H9 (cell line): ENCODE measurements around the gene NMT1. TPM values are rescaled to one million over a fixed set of nuclear protein-coding genes. Genes with fewer than 3 reads are reported as not detected.
A peak's percentile ranks its signal among the peaks of the same experiment; 100 is the strongest.

Source experiments
- DNase-seq: peaks from one replicate; pipeline ENCODE4 v3.0.0-alpha.2; 2017
- H2AFZ ChIP-seq: one replicate; pipeline ENCODE4 v1.6.1; 2013; ENCODE audit warnings: mild to moderate bottlenecking, low read length, control low read depth, moderate library complexity
- H2AK5ac ChIP-seq: 2 replicates; pipeline ENCODE4 v1.6.1; 2013; ENCODE audit warnings: low read length, control low read depth, mixed read lengths; ENCODE audit not compliant: insufficient read length
- H2BK120ac ChIP-seq: one replicate; pipeline ENCODE4 v1.6.1; 2013; ENCODE audit warnings: low read depth, mild to moderate bottlenecking, low read length, control low read depth, inconsistent platforms; ENCODE audit not compliant: poor library complexity, severe bottlenecking
- H2BK12ac ChIP-seq: 2 replicates; pipeline ENCODE4 v1.6.1; 2013; ENCODE audit warnings: low read length, control low read depth, mixed read lengths, low read depth; ENCODE audit not compliant: insufficient read length
- H2BK15ac ChIP-seq: 2 replicates; pipeline ENCODE4 v1.6.1; 2013; ENCODE audit warnings: low read depth, low read length, control low read depth
- H2BK20ac ChIP-seq: one replicate; pipeline ENCODE4 v1.6.1; 2013; ENCODE audit warnings: low read depth, mild to moderate bottlenecking, low read length, control low read depth, inconsistent platforms; ENCODE audit not compliant: poor library complexity, severe bottlenecking
- H2BK5ac ChIP-seq: 2 replicates; pipeline ENCODE4 v1.6.1; 2013; ENCODE audit warnings: low read length, control low read depth, mixed read lengths; ENCODE audit not compliant: insufficient read length
- H3K14ac ChIP-seq: 2 replicates; pipeline ENCODE4 v1.6.1; 2013; ENCODE audit warnings: low read length, control low read depth; ENCODE audit not compliant: insufficient read depth
- H3K18ac ChIP-seq: 2 replicates; pipeline ENCODE4 v1.6.1; 2013; ENCODE audit warnings: low read depth, mild to moderate bottlenecking, mixed read lengths, low read length, control low read depth; ENCODE audit not compliant: insufficient read length
- H3K23ac ChIP-seq: 2 replicates; pipeline ENCODE4 v1.6.1; 2013; ENCODE audit warnings: low read length, control low read depth, mixed read lengths, low read depth; ENCODE audit not compliant: insufficient read length
- H3K23me2 ChIP-seq: 2 replicates; pipeline ENCODE4 v1.6.1; 2013; ENCODE audit warnings: low read depth, mild to moderate bottlenecking, mixed read lengths, low read length, control low read depth; ENCODE audit not compliant: insufficient read length, poor library complexity, severe bottlenecking
- H3K27ac ChIP-seq: 2 replicates; pipeline ENCODE4 v1.5.1; 2013; ENCODE audit warnings: low read length, control low read depth, mixed read lengths, low read depth; ENCODE audit not compliant: insufficient read length
- H3K27me3 ChIP-seq: 2 replicates; pipeline ENCODE4 v1.6.1; 2013; ENCODE audit warnings: low read length, control low read depth, inconsistent platforms; ENCODE audit not compliant: insufficient read depth
- H3K4ac ChIP-seq: 2 replicates; pipeline ENCODE4 v1.6.1; 2013; ENCODE audit warnings: low read depth, mild to moderate bottlenecking, control low read depth, inconsistent platforms, low read length, moderate library complexity
- H3K4me1 ChIP-seq: 2 replicates; pipeline ENCODE4 v1.6.1; 2013; ENCODE audit warnings: low read length, control low read depth, inconsistent platforms; ENCODE audit not compliant: insufficient read depth
- H3K4me2 ChIP-seq: 2 replicates; pipeline ENCODE4 v1.6.1; 2013; ENCODE audit warnings: low read length, control low read depth, mixed read lengths; ENCODE audit not compliant: insufficient read length, insufficient read depth
- H3K56ac ChIP-seq: 2 replicates; pipeline ENCODE4 v1.6.1; 2013; ENCODE audit warnings: low read depth, mild to moderate bottlenecking, mixed read lengths, low read length, control low read depth; ENCODE audit not compliant: insufficient read length
- H3K79me1 ChIP-seq: 2 replicates; pipeline ENCODE4 v1.6.1; 2013; ENCODE audit warnings: low read depth, mild to moderate bottlenecking, moderate library complexity, low read length, control low read depth, inconsistent platforms; ENCODE audit not compliant: insufficient read depth, poor library complexity, severe bottlenecking
- H3K79me2 ChIP-seq: 2 replicates; pipeline ENCODE4 v1.6.1; 2013; ENCODE audit warnings: low read length, control low read depth, inconsistent platforms; ENCODE audit not compliant: insufficient read depth
- H3K9ac ChIP-seq: 2 replicates; pipeline ENCODE4 v1.6.1; 2013; ENCODE audit warnings: low read length, control low read depth, mixed read lengths; ENCODE audit not compliant: insufficient read length; ENCODE audit errors: extremely low read depth
- H3K9me3 ChIP-seq: one replicate; pipeline ENCODE4 v1.6.1; 2013; ENCODE audit warnings: low read depth, low read length, inconsistent platforms; ENCODE audit not compliant: control insufficient read depth
- H3T11ph ChIP-seq: one replicate; pipeline ENCODE4 v1.6.1; 2013; ENCODE audit warnings: mild to moderate bottlenecking, low read length, control low read depth, inconsistent platforms
- H4K20me1 ChIP-seq: one replicate; pipeline ENCODE4 v1.6.1; 2013; ENCODE audit not compliant: control insufficient read depth, insufficient read length, insufficient read depth
- H4K5ac ChIP-seq: 2 replicates; pipeline ENCODE4 v1.6.1; 2013; ENCODE audit warnings: low read depth, mild to moderate bottlenecking, mixed read lengths, low read length, control low read depth; ENCODE audit not compliant: insufficient read length
- H4K8ac ChIP-seq: replicated peaks from 2 replicates; pipeline ENCODE4 v1.6.1; 2013; ENCODE audit warnings: low read length, control low read depth, mixed read lengths, low read depth; ENCODE audit not compliant: insufficient read length
- H4K91ac ChIP-seq: 2 replicates; pipeline ENCODE4 v1.6.1; 2013; ENCODE audit warnings: low read depth, mild to moderate bottlenecking, moderate library complexity, mixed read lengths, low read length, control low read depth; ENCODE audit not compliant: insufficient read length
- H3K27ac Mint-ChIP-seq, 3 experiments: 2 replicates in 2 of 3; 3 replicates in 1 of 3; pipeline ENCODE4 v1.8.0; 2020 to 2021; ENCODE audit warnings: mixed read lengths in 3 of 3, mild to moderate bottlenecking in 1 of 3, moderate library complexity in 1 of 3
- H3K27me3 Mint-ChIP-seq: 2 replicates; pipeline ENCODE4 v1.8.0; 2021; ENCODE audit warnings: low read depth, mild to moderate bottlenecking, moderate library complexity, mixed read lengths
- H3K36me3 Mint-ChIP-seq, 3 experiments: 2 replicates in 2 of 3; 3 replicates in 1 of 3; pipeline ENCODE4 v1.8.0; 2020 to 2021; ENCODE audit warnings: low read depth in 3 of 3, mixed read lengths in 3 of 3; ENCODE audit not compliant: insufficient read depth in 1 of 3
- H3K4me1 Mint-ChIP-seq, 2 experiments: 2 replicates each; pipeline ENCODE4 v1.8.0; 2020; ENCODE audit warnings: mixed read lengths in 2 of 2
- H3K4me3 Mint-ChIP-seq, 2 experiments: 2 replicates in 1 of 2; 3 replicates in 1 of 2; pipeline ENCODE4 v1.8.0; 2020 to 2021; ENCODE audit warnings: mild to moderate bottlenecking in 2 of 2, mixed read lengths in 2 of 2, moderate library complexity in 1 of 2
- H3K9me3 Mint-ChIP-seq, 2 experiments: 2 replicates in 1 of 2; 3 replicates in 1 of 2; pipeline ENCODE4 v1.8.0; 2020; ENCODE audit warnings: mild to moderate bottlenecking in 2 of 2, mixed read lengths in 2 of 2, moderate library complexity in 1 of 2
- WGBS: extraction: QIAGEN DNeasy Blood & Tissue Kit; methylation state at CpG from one replicate; pipeline ENCODE4 v1.1.7; 2013; ENCODE audit warnings: missing lambda C conversion rate, low lambda C conversion rate, mixed read lengths; ENCODE audit not compliant: insufficient read length; ENCODE audit errors: extremely low coverage; 5-methylcytosine and 5-hydroxymethylcytosine counted together
- total RNA-seq: library from RNA; stranded (reverse); gene quantifications from 2 replicates; pipeline ENCODE4 v1.2.1, GENCODE V29; 2021
- TF ChIP-seq, protein P1 (sequence below): fragments of 200-600 bp; sonication (generic); conservative IDR thresholded peaks from 3 replicates; pipeline ENCODE4 v1.8.0; 2021; ENCODE audit warnings: antibody characterized with exemption, mild to moderate bottlenecking

NMT1 gene
- total RNA-seq, 1 experiment from 2014 or later: 150 TPM

GRCh38 chr17:45135192-45135977 is 74.3 kb downstream of the NMT1 start, which contains the start of gene ACBD4:
TSS of gene ACBD4 (plus strand) at chr17:45135687. CDS start at chr17:45136145, 458 bp downstream.
- TF ChIP-seq, protein P1, sequence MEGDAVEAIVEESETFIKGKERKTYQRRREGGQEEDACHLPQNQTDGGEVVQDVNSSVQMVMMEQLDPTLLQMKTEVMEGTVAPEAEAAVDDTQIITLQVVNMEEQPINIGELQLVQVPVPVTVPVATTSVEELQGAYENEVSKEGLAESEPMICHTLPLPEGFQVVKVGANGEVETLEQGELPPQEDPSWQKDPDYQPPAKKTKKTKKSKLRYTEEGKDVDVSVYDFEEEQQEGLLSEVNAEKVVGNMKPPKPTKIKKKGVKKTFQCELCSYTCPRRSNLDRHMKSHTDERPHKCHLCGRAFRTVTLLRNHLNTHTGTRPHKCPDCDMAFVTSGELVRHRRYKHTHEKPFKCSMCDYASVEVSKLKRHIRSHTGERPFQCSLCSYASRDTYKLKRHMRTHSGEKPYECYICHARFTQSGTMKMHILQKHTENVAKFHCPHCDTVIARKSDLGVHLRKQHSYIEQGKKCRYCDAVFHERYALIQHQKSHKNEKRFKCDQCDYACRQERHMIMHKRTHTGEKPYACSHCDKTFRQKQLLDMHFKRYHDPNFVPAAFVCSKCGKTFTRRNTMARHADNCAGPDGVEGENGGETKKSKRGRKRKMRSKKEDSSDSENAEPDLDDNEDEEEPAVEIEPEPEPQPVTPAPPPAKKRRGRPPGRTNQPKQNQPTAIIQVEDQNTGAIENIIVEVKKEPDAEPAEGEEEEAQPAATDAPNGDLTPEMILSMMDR: peak; percentile 100; the same call in 2 of the 3 replicates
- no peaks in the 10 kb centered on the region for H3K79me2 ChIP-seq
- no peak within 1 kb of the TSS for H2BK12ac ChIP-seq
- H3K4ac ChIP-seq: no peak within 1 kb of the TSS
- no peaks in the 10 kb centered on the region for H3K79me1 ChIP-seq
- H2BK120ac ChIP-seq: no peak within 1 kb of the TSS
- H4K20me1 ChIP-seq: no peaks in the 10 kb centered on the region
- no peak within 1 kb of the TSS for H3T11ph ChIP-seq
- no peak within 1 kb of the TSS for H3K56ac ChIP-seq
- Mint-ChIP-seq H3K4me1 (peaks cover 19 to 29% of the 10 kb centered on the region in 2 experiments), H3K9me3 (peaks cover 3 to 5% of the 10 kb centered on the region in 2 experiments; a peak in 4 of 5 replicates), H3K27me3 (peaks cover 1% of the 10 kb centered on the region; the same call in 1 of the 2 replicates), H3K27ac (no peak within 1 kb of the TSS), H3K36me3 (peaks cover 0 to 2% (median 0%) of the 10 kb centered on the region in 3 experiments; a peak in 1 of 7 replicates), H3K4me3 (peak within 1 kb of the TSS; percentile 70 to 76)
- H3K23me2 ChIP-seq: peaks cover 14% of the 10 kb centered on the region
- H4K91ac ChIP-seq: no peak within 1 kb of the TSS
- no peaks in the 10 kb centered on the region for H3K27me3 ChIP-seq
- H2BK15ac ChIP-seq: no peak within 1 kb of the TSS
- no peak within 1 kb of the TSS for H3K27ac ChIP-seq
- H4K5ac ChIP-seq: no peak within 1 kb of the TSS
- H3K4me1 ChIP-seq: no peaks in the 10 kb centered on the region
- H3K4me2 ChIP-seq: peak within 1 kb of the TSS; percentile 67
- H2BK5ac ChIP-seq: no peak within 1 kb of the TSS
- no peak within 1 kb of the TSS for H3K23ac ChIP-seq
- no peak within 1 kb of the TSS for H2AFZ ChIP-seq
- H3K9me3 ChIP-seq: no peaks in the 10 kb centered on the region
- H3K9ac ChIP-seq: no peak within 1 kb of the TSS
- H3K14ac ChIP-seq: no peak within 1 kb of the TSS
- peak; percentile 99 for DNase-seq
- WGBS: no CpG with 5 or more reads among the region's 40 CpGs
- no peak within 1 kb of the TSS for H3K18ac ChIP-seq
- H2BK20ac ChIP-seq: no peak within 1 kb of the TSS
- H4K8ac ChIP-seq: no peak within 1 kb of the TSS
- H2AK5ac ChIP-seq: no peak within 1 kb of the TSS
